ENCODE data around the gene GIPC1. TPM values are rescaled to one million over a fixed set of nuclear protein-coding genes. Genes with fewer than 3 reads are reported as not detected.

GIPC1 gene
- total RNA-seq, 1 experiment from 2014 or later: 160 TPM

GRCh38 chr19:14510311-14511228 lies 14.6 kb upstream of the GIPC1 start:
- H3K36me3 ChIP-seq (ENCODE audit: control insufficient read depth, insufficient read depth, low read length): peaks cover 4% of the 10 kb centered on the region
- ChIA-PET POLR2A (interaction anchor here (0.5 to 0.7 kb wide), 5 partner anchors 13 to 1897 kb away, joined by 3 to 7 read pairs (median 4); no protein-coding TSS in a partner anchor), CTCF (no interaction called here)
- no peak overlapping the region for H3K4me3 ChIP-seq (ENCODE audit: low read depth in 2 of 2, low read length in 2 of 2)
- intact Hi-C loops (cut with micrococcal nuclease; ENCODE audit: unreplicated experiment) (no loop called here), in situ Hi-C loops (cut with HindIII; ENCODE audit: low pct_unique_long_range_greater_than_20kb, low sequenced_read_pairs) (no loop called here)
- DNase-seq (ENCODE audit: low read depth, low spot score) (no peak), ATAC-seq (no peak)
- peak overlapping the region; percentile 36; the same call in 1 of the 2 replicates for H3K27ac ChIP-seq (ENCODE audit: low read length)
- H3K27me3 ChIP-seq (ENCODE audit: control insufficient read depth, insufficient read depth, low read length): no peaks in the 10 kb centered on the region
- no TSS peak for BruUV-seq (replicated peaks)
- H3K4me1 ChIP-seq (ENCODE audit: control insufficient read depth, insufficient read depth, low read length): peaks cover 32% of the 10 kb centered on the region
- no peak for TF ChIP-seq REST (IDR thresholded peaks at IDR 0.05; ENCODE audit: insufficient read depth in 1 of 2, low read depth in 2 of 2, low read length in 1 of 2)
- no peak for TF ChIP-seq CTCF (IDR thresholded peaks at IDR 0.05)
- no peak for TF ChIP-seq POLR2AphosphoS5 (IDR thresholded peaks at IDR 0.05; ENCODE audit: low read depth, low read length)
- TF ChIP-seq SIN3A (IDR thresholded peaks at IDR 0.05; ENCODE audit: borderline replicate concordance, insufficient read depth, low read depth, low read length): no peak
- TF ChIP-seq TCF7L2 (IDR thresholded peaks at IDR 0.05; ENCODE audit: low read depth, low read length): no peak
- H3K9me3 ChIP-seq (ENCODE audit: control insufficient read depth, insufficient read depth, low read depth, low read length): no peaks in the 10 kb centered on the region

DNA sequence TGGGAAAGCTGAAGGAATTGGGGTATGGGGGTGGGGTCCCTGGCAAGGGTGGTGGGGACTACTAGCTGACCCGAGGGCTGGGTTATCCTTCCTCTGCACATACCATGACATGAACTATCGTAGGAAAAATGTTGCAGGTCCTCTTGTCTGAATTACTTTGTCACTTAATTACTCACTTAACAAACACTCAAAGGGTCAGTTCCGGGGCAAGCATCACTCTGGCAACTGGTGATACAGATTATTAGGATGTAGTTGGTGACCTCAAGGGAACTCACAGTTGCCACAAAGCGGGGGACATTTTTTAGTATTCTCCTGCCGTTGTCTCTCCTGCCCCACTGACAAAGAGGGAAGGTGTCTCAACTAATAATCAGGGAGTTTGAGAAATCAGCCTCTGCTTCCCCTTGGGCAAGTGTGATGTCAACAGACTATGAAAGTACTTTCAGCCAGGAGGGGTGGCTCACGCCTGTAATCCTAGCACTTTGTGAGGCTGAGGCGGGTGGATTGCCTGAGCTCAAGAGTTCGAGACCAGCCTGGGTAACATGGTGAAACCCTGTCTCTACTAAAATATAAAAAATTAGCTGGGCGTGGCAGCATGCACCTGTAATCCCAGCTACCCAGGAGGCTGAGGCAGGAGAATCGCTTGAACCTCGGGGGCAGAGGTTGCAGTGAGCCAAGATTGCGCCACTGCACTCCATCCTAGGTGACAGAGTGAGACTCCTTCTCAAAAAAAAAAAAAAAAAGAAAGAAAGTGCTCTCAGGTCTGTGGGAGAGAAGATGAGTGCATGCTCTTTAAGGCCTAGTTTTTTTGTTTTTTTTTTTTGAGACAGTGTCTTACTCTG lies 12.0 kb upstream of the GIPC1 start:
- POLR2A ChIA-PET: interaction anchor here (0.6 kb wide), 3 partner anchors 37 to 148 kb away, joined by 4 to 5 read pairs (median 4); no protein-coding TSS in a partner anchor
- peak; percentile 73 for DNase-seq (ENCODE audit: low read depth, low spot score)
- BruUV-seq (replicated peaks): no TSS peak
- Histone ChIP-seq H3K36me3 (ENCODE audit: control insufficient read depth, insufficient read depth, low read length) (no peaks in the 10 kb centered on the region), H3K27me3 (ENCODE audit: control insufficient read depth, insufficient read depth, low read length) (no peaks in the 10 kb centered on the region), H3K9me3 (ENCODE audit: control insufficient read depth, insufficient read depth, low read depth, low read length) (no peaks in the 10 kb centered on the region), H3K4me3 (ENCODE audit: low read depth in 2 of 2, low read length in 2 of 2) (peak overlapping the region in 1 of 2 experiments; percentile 6; a peak in 1 of 4 replicates), H3K4me1 (ENCODE audit: control insufficient read depth, insufficient read depth, low read length) (peaks cover 12% of the 10 kb centered on the region), H3K27ac (ENCODE audit: low read length) (peak overlapping the region; percentile 39; the same call in 1 of the 2 replicates)
- no peak for TF ChIP-seq SIN3A (IDR thresholded peaks at IDR 0.05; ENCODE audit: borderline replicate concordance, insufficient read depth, low read depth, low read length)
- no peak for TF ChIP-seq POLR2AphosphoS5 (IDR thresholded peaks at IDR 0.05; ENCODE audit: low read depth, low read length)
- TF ChIP-seq REST (IDR thresholded peaks at IDR 0.05; ENCODE audit: insufficient read depth in 1 of 2, low read depth in 2 of 2, low read length in 1 of 2): no peak
- TF ChIP-seq TCF7L2 (IDR thresholded peaks at IDR 0.05; ENCODE audit: low read depth, low read length): no peak
- no peak for TF ChIP-seq CTCF (IDR thresholded peaks at IDR 0.05)
- CTCF ChIA-PET: no interaction called here
- intact Hi-C loops (cut with micrococcal nuclease; ENCODE audit: unreplicated experiment): no loop called here
- in situ Hi-C loops (cut with HindIII; ENCODE audit: low pct_unique_long_range_greater_than_20kb, low sequenced_read_pairs): no loop called here
- ATAC-seq: peak; percentile 53; the same call in 1 of the 2 replicates

Measured in Panc1 (cell line).